Adipocyte (in vitro differentiated cells): ENCODE data around the gene PRKCA.

Source experiments
- DNase-seq: peaks from one replicate; pipeline ENCODE4 v3.0.0-alpha.2; 2015; ENCODE audit warnings: low read depth
- H3K27me3 ChIP-seq: replicated peaks from 2 replicates; pipeline ENCODE4 v1.7.0; 2013; ENCODE audit warnings: mild to moderate bottlenecking, low read length, moderate library complexity; ENCODE audit not compliant: control insufficient read depth, insufficient read depth
- H3K36me3 ChIP-seq: 2 replicates; pipeline ENCODE4 v1.7.0; 2013; ENCODE audit warnings: low read length, mild to moderate bottlenecking, moderate library complexity; ENCODE audit not compliant: control insufficient read depth, insufficient read depth, severe bottlenecking
- H3K4me1 ChIP-seq: 2 replicates; pipeline ENCODE4 v1.7.0; 2013; ENCODE audit warnings: mild to moderate bottlenecking, low read length, moderate library complexity; ENCODE audit not compliant: control insufficient read depth, insufficient read depth
- H3K4me3 ChIP-seq: 2 replicates; pipeline ENCODE4 v1.7.0; 2013; ENCODE audit warnings: mild to moderate bottlenecking, low read length, moderate library complexity
- H3K9ac ChIP-seq: 2 replicates; pipeline ENCODE4 v1.7.0; 2013; ENCODE audit warnings: mild to moderate bottlenecking, low read length, moderate library complexity
- H3K9me3 ChIP-seq: 2 replicates; pipeline ENCODE4 v1.7.0; 2013; ENCODE audit warnings: mild to moderate bottlenecking, low read length, moderate library complexity; ENCODE audit not compliant: control insufficient read depth

The PRKCA gene

GRCh38 chr17:66578781-66579489, 276.5 kb downstream of the PRKCA start:
- H3K9ac ChIP-seq = no peak overlapping the region
- H3K4me1 ChIP-seq = peaks cover 18% of the 10 kb centered on the region
- no peak overlapping the region for H3K4me3 ChIP-seq
- no peak for DNase-seq
- no peaks in the 10 kb centered on the region for H3K27me3 ChIP-seq
- no peaks in the 10 kb centered on the region for H3K9me3 ChIP-seq
- H3K36me3 ChIP-seq = no peaks in the 10 kb centered on the region

GRCh38 chr17:66579556-66579955, 277.1 kb downstream of the PRKCA start:
- Histone ChIP-seq H3K27me3 (no peaks in the 10 kb centered on the region), H3K4me1 (peaks cover 18% of the 10 kb centered on the region), H3K36me3 (no peaks in the 10 kb centered on the region), H3K9ac (peak overlapping the region; percentile 55), H3K9me3 (no peaks in the 10 kb centered on the region), H3K4me3 (no peak overlapping the region)
- no peak for DNase-seq

- DNase-seq = peak; percentile 61
- no peaks in the 10 kb centered on the region for H3K27me3 ChIP-seq
- H3K4me3 ChIP-seq = no peak overlapping the region
- H3K36me3 ChIP-seq = no peaks in the 10 kb centered on the region
- peaks cover 18% of the 10 kb centered on the region for H3K4me1 ChIP-seq
- peak overlapping the region; percentile 38 for H3K9ac ChIP-seq
- no peaks in the 10 kb centered on the region for H3K9me3 ChIP-seq
These were observed 278.0 kb downstream of the PRKCA start for GRCh38 chr17:66580184-66580955.

- H3K4me1 ChIP-seq = peaks cover 18% of the 10 kb centered on the region
- H3K9ac ChIP-seq = peak overlapping the region; percentile 38
- no peak overlapping the region for H3K4me3 ChIP-seq
- no peaks in the 10 kb centered on the region for H3K27me3 ChIP-seq
- H3K36me3 ChIP-seq = no peaks in the 10 kb centered on the region
- H3K9me3 ChIP-seq = no peaks in the 10 kb centered on the region
- peak; percentile 55 for DNase-seq
These were observed 278.6 kb downstream of the PRKCA start for GRCh38 chr17:66580956-66581391.

GRCh38 chr17:66582373-66583111, 280.1 kb downstream of the PRKCA start:
- H3K4me3 ChIP-seq = no peak overlapping the region
- no peak for DNase-seq
- H3K9ac ChIP-seq = no peak overlapping the region
- H3K36me3 ChIP-seq = no peaks in the 10 kb centered on the region
- H3K9me3 ChIP-seq = no peaks in the 10 kb centered on the region
- no peaks in the 10 kb centered on the region for H3K27me3 ChIP-seq
- peaks cover 18% of the 10 kb centered on the region for H3K4me1 ChIP-seq

GRCh38 chr17:66583112-66583748, 280.8 kb downstream of the PRKCA start:
- Histone ChIP-seq H3K4me3 (no peak overlapping the region), H3K27me3 (no peaks in the 10 kb centered on the region)
- DNase-seq = no peak

GRCh38 chr17:66584927-66585326, 282.5 kb downstream of the PRKCA start:
- Histone ChIP-seq H3K9ac (no peak overlapping the region), H3K36me3 (no peaks in the 10 kb centered on the region), H3K27me3 (no peaks in the 10 kb centered on the region), H3K9me3 (no peaks in the 10 kb centered on the region), H3K4me1 (peaks cover 12% of the 10 kb centered on the region), H3K4me3 (no peak overlapping the region)
- no peak for DNase-seq

More at GRCh38 chr17:66583112-66583748, 280.8 kb downstream of the PRKCA start:
- Histone ChIP-seq H3K9me3 (no peaks in the 10 kb centered on the region), H3K36me3 (no peaks in the 10 kb centered on the region), H3K4me1 (peaks cover 18% of the 10 kb centered on the region), H3K9ac (no peak overlapping the region)

- H3K9ac ChIP-seq = no peak overlapping the region
- H3K27me3 ChIP-seq = no peaks in the 10 kb centered on the region
- peaks cover 8% of the 10 kb centered on the region for H3K4me1 ChIP-seq
- no peaks in the 10 kb centered on the region for H3K36me3 ChIP-seq
- no peak overlapping the region for H3K4me3 ChIP-seq
- no peak for DNase-seq
- no peaks in the 10 kb centered on the region for H3K9me3 ChIP-seq
These were observed 283.1 kb downstream of the PRKCA start for GRCh38 chr17:66585472-66585871.

- H3K36me3 ChIP-seq = no peaks in the 10 kb centered on the region
- H3K4me1 ChIP-seq = no peaks in the 10 kb centered on the region
- H3K9me3 ChIP-seq = no peaks in the 10 kb centered on the region
- H3K9ac ChIP-seq = no peak overlapping the region
- H3K4me3 ChIP-seq = no peak overlapping the region
- no peak for DNase-seq
- no peaks in the 10 kb centered on the region for H3K27me3 ChIP-seq
These were observed 287.5 kb downstream of the PRKCA start for GRCh38 chr17:66589892-66590291.

GRCh38 chr17:66593116-66593515, 290.7 kb downstream of the PRKCA start:
- H3K4me3 ChIP-seq = no peak overlapping the region
- no peaks in the 10 kb centered on the region for H3K36me3 ChIP-seq
- H3K27me3 ChIP-seq = no peaks in the 10 kb centered on the region
- H3K4me1 ChIP-seq = no peaks in the 10 kb centered on the region
- no peak for DNase-seq
- no peaks in the 10 kb centered on the region for H3K9me3 ChIP-seq
- H3K9ac ChIP-seq = no peak overlapping the region

- no peak for DNase-seq
- no peak overlapping the region for H3K4me3 ChIP-seq
- H3K9me3 ChIP-seq = no peaks in the 10 kb centered on the region
- no peak overlapping the region for H3K9ac ChIP-seq
- no peaks in the 10 kb centered on the region for H3K36me3 ChIP-seq
- no peaks in the 10 kb centered on the region for H3K27me3 ChIP-seq
- no peaks in the 10 kb centered on the region for H3K4me1 ChIP-seq
These were observed 293.5 kb downstream of the PRKCA start for GRCh38 chr17:66595893-66596292.
